AG20443 (cell line): Measurements from ENCODE around the gene TGFBRAP1.
A peak's percentile ranks its signal among the peaks of the same experiment; 100 is the strongest.
"Not testable (repeated sequence)": the region's sequence is repeated elsewhere in the genome, so short reads cannot be mapped to it uniquely, and the experiment has no call there.

Experiments
- DNase-seq: peaks from one replicate; pipeline ENCODE4 v3.0.0; 2012; ENCODE audit warnings: low spot score, mixed read lengths

Gene TGFBRAP1

DNA sequence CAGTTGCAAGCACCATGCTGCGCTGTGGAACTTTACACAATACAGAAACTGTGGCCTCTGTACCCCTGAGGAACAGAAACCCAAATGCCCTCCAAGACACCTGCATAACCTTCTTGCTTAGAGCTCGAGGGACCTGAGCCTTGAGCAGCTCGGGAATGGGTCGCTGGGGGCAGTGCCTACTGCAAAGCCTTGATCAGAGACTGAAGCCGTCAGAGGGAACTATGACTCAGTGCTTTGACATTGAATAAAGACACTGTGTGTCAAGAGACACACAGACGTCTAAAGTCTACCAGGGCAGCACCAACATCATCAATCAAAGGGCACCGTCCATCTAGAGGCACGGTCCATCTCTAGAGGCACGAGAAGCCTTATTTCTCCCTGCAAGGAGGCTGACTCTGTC is 57.4 kb downstream of the TGFBRAP1 start:
- DNase-seq: no peak

DNA sequence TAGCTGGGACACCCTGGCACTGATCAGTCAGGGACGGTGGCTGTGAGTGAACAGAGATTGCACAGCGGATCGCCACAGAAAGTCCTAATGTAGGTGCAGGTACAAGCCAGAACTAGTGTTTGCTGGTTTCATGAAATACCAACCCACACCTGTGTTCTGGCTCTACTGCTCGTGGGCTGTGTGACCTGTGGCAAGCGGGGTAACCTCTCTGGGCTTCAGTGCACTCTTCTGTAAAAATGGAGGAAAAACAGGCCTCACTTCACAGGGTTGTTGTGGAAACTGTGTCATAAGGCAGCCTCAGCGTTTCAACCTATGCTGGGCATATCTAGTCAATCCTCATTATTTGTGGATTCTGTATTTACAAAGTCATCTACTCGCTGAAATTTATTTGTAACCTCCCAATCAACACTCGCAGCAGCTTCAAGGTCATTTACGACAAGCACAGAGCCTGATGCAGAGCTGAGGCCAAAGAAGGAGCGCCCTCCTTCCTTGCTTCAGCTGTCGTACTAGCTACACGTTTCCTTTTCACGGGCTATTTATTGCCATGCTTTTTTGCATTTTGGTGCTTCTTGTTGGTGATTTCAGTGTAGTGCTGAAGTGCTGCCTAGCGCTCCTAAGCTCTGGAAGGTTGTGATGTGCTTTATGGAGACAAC is 58.0 kb downstream of the TGFBRAP1 start:
- no peak for DNase-seq

DNA sequence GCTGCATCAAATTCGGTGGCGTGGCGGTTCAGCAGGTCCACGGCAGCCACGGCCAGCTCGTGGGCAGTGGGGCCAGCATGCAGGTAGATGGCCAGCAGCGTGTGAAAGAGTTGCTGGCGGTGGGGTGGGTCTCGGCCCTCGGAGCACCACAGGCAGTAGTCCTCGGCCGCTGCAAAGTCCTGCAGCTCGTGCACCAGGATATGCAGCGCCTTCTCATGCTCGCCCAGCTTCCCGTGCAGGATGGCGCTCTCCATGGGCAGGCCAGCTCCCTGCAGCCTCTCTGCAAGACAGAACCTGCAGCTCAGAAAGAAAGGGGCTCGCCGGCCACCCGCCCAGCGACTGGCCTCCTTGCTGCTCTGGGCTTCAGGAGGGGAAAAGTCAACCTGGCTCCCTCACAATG is 60.1 kb downstream of the TGFBRAP1 start:
- DNase-seq: no peak

DNA sequence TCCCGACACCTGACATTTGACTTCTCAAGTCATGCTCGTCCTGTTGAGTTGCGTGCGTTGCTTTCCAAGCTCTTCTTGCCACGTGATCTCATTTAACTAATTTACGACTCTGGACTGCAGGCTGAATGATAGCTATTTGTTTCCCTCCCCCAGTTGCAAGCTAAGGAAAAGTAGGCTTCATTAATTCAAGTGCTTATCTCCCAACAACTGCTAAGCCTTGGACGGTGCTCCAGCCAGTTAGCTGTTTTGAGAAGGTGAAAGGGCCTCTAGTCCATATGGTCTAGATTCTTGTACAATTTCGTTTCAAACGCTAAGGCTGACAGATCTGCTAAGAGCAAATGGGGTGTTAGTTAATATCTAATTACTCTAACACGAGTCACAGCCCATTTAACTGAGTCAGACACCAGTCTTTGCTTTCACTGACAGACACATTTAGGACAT is 66.9 kb downstream of the TGFBRAP1 start:
- DNase-seq: no peak

DNA sequence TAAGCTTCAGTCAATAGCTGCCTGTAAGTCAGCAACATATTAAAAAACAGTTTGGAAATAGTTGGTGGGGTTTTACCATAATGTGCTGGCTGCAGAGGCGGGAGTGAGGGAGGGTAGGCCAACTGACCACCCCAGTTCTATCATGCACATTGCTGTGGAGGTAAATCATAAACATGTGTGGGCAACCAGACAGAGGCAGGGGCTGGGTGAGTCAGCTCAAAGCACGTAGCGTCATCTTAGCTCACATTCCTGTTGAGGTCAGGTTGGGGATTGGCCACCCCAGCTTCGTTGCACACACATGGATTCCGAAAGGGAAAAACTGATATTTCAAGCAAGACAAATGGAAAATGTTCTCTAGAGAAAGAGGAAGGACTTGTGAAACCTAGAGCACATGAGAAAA is 68.5 kb downstream of the TGFBRAP1 start:
- DNase-seq: peak; percentile 94

DNA sequence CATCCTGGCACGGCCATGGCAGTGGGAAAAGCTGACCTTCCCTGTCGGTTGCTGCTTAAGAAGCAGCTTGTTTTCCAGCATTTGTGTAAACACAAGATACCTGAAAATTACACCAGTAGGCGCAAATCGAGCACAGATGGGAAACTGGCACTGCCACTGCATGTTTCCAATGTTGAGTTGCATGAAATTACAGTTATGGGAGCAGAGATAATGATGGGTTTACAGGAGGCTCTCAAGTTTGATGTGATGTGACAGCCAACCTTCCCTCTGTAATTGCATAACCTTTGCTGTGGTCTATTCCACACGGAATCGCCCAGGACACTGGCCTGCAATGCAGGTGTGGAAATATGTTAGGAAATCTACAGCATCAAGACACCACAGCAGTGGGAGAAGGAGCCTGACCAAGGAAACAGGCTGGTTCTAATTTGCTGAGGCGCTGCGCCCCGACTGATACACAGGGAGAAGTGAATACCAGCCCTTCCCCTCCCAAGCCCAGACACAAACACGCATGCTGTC is 70.6 kb downstream of the TGFBRAP1 start:
- no peak for DNase-seq

DNA sequence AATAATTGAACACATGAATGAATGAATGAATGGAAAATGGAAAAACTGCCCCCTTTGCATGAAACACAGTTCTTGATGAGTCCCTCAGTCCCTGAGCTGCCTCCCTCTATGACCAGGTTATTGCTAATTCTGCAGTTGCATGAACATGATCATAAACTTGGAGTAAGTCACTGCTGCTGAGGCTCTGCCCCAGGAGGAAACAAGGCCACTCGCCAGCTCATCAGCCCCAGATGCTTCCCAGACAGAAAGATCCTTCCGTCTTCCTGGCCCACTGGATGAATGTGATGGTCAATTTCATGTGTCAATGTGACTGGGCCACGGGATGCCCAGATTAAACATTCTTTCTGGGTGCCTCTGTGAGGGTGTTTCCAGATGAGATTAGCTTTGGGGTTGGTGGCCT is 71.6 kb downstream of the TGFBRAP1 start:
- peak; percentile 50 for DNase-seq

DNA sequence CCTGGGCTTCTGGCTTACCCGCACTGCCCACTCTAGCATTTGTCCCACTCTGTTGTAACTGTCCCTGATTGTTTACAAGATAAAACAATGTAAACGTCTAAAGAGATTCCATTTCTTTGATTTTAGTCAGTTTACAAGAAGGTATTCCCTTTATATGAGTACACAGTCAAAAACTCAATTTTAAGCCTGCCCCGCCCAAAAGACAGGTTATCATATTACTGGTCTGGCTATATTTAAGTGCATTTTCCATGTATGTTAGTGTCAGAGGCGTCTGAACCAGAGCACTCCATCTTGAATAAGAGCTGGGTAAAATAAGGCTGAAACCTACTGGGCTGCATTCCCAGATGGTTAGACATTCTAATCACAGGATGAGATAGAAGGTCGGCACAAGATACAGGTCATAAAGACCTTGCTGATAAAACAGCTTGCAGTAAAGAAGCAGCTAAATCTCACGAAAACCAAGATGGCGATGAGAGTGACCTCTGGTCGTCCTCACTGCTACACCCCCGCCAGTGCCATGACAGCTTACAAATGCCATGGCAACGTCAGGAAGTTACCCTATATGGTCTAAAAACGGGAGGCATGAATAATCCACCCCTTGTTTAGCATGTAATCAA is 73.0 kb downstream of the TGFBRAP1 start:
- no peak for DNase-seq

DNA sequence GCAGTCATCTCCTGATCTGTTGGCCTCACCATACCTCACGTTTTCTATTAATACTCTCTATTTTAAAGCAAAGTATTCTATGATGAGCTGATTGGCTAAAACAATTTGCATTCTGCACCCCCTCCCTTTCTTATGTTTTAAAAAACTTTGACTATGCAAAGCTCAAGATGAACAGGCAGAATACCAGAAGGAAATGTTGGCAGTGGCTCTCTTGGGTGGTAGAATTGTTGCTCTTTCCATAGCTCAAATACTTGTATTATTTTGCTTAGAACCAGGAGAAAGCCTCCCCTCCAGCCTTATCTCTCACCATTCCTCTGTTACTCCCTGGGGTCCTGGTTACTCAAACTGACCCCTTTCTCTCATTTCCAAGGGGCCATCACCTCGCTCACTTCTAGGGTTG is 73.6 kb downstream of the TGFBRAP1 start:
- DNase-seq: no peak

DNA sequence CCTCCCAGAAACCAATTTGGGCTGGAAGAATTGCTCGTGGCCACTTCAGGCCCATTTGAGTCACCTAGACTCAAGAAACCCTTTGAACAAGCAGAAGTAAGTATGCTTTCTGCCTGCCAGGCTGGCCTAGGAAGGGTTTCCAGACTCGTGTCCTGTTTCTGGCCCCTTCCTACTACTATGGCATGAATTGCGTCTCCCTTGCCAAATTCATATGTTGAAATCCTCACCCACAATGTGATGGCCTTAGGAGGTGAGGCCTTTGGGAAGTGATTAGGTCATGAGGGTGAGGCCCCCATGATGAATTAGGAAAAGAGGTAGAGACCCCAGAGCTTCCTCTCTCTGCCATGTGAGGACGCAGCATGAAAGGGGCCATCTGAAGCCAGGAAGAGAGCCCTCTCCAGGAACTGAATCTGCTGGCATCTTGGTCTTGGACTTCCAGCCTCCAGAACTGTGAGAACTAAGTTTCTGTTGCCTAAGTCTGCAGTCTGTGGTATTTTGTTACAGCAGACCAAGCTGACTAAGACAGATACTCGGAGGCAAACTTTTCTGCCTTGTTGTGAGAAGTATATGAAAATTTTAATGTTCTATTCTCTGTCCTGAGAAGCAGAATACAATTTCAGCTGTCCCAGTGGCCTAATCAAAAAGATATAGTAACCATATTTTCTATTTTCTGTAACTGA is 74.9 kb downstream of the TGFBRAP1 start:
- no peak for DNase-seq

DNA sequence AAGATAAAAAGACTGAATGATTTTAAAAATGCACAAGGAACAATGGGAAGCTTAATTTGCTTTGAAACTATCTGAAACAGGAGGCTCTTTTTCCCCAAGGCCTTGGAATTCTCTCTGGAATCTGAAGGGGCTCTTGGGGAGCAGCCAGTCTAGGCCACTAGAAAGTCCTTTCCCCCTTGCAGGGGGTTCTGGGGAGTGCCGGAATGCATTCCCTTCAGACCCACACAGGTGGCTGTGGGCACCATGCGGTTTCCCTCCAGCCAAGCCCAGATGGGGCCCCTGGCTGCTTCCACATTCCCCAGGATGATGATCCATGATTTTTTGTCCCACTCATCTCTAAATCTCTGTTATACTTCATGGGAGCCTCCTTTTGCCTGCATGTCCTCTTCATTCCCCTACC is 77.3 kb downstream of the TGFBRAP1 start:
- no peak for DNase-seq

DNA sequence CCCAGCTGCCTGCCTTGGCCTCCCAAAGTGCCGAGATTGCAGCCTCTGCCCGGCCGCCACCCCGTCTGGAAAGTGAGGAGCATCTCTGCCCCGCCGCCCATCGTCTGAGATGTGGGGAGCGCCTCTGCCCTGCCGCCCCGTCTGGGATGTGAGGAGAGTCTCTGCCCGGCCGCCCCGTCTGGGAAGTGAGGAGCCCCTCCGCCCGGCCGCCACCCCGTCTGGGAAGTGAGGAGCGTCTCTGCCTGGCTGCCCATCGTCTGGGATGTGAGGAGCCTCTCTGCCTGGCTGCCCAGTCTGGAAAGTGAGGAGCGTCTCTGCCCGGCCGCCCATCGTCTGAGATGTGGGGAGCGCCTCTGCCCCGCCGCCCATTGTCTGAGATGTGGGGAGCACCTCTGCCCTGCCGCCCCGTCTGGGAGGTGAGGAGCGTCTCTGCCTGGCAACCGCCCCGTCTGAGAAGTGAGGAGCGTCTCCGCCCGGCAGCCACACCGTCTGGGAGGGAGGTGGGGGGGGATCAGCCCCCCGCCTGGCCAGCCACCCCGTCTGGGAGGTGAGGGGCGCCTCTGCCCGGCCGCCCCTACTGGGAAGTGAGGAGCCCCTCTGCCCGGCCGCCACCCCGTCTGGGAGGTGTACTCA is 78.4 kb downstream of the TGFBRAP1 start:
- DNase-seq: not testable (repeated sequence)

DNA sequence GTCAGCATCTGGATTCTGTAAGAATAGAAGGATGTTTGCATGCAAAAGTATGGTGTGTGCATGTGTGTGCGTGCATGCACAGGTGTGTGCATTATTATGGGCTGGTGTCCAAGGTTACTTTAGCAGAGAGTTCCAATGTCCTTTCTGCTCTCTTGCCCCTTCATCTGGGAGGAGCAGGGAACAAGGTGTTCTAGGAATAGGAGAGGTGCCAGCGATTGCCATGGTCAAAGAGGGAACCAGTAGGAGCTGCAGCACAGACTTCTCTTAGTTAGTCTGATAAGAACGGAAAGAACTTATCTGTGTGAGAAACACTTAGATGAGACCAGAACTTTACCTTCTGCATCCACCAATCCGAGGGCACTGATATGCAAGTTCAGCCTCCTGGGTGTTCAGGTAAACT is 79.6 kb downstream of the TGFBRAP1 start:
- DNase-seq: no peak

DNA sequence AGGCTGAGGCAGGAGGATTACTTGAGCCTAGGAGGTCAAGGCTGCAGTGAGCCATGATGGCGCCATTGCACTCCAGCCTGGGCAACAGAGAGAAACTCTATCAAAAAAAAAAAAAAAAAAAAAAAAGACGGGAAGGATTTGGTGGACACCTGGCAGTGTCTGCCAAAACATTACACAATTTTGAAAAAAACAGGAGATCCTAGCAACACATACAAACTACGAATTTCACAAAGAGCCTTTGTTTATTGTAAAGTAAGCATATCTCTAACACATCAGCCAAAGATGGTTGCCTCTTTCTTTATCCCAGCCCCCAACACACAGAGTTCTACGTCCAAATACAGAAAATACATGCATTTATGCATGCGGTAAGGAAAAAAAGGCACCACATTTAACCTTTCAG is 80.4 kb downstream of the TGFBRAP1 start:
- no peak for DNase-seq

DNA sequence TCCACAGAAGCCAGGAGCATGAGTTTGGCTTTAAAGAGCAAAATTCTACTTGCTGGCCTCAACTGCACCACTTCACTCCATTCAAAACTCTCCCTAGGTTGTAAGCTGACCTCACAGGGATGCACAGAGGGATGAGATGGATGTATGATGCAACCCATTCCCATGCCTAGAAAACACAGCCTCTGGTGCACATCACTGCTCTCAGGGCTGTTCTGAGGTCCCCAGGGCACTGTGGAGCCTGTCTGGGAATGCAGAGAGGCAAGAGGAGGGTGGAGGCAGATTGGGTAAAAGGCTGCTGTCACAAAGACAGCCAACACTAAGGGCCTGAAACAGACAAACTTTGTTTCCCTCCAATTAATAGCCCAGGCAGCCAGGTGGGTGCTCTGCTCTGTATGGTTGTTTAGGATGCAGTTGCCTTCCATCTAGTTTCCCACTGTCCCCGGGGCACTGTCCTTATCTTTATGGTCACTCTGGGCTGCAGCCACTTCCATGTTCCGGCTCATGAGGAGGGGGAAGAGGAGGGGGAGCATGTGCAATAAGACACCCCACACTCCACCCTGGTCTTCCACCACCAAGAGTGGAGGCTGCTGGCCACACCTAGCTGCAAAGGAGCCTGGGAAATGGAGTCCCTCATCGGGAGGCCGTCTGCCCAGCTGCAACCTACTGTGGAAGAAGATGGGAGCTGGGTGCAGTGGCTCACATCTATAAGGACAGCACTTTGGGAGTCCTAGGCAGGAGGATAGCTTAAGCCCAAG is 81.0 kb downstream of the TGFBRAP1 start:
- no peak for DNase-seq

DNA sequence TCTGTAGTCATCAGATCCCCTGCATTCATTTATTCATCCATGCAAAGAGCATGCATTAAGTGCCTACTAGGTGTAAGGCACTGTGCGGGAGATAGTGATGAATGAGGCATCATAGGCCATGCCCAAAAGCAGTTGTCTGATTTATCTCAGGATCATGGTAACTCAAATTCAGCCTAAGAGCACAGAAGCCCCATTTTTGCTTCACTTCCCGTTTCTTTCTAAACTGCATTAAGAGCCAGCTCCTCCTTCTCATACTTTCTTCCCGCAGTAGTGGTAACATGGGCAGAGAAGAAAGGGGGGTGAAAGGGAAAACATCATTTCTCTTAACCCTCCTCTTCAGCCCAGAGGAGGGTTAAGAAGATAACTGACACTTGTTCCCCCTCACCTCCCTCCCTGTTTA is 85.1 kb downstream of the TGFBRAP1 start:
- no peak for DNase-seq

DNA sequence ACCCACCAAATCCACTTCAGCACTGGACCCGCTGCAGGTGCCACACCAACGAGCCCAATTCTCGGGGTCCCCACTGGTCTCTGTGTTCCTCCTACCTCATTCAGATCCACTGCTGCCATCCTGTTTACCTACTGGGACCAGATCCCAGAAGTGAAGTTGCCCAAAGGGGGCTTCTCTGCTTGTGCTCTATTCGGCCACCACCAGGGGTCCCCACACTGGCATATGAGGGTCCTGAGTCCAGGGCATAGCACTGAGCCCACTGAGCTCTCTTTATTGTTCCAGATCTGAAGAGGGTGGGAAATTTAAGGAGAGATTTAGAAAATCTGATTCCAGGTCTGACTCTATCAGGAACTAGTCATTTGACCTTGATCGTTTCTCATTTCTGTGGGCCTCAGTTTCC is 85.6 kb downstream of the TGFBRAP1 start:
- no peak for DNase-seq

DNA sequence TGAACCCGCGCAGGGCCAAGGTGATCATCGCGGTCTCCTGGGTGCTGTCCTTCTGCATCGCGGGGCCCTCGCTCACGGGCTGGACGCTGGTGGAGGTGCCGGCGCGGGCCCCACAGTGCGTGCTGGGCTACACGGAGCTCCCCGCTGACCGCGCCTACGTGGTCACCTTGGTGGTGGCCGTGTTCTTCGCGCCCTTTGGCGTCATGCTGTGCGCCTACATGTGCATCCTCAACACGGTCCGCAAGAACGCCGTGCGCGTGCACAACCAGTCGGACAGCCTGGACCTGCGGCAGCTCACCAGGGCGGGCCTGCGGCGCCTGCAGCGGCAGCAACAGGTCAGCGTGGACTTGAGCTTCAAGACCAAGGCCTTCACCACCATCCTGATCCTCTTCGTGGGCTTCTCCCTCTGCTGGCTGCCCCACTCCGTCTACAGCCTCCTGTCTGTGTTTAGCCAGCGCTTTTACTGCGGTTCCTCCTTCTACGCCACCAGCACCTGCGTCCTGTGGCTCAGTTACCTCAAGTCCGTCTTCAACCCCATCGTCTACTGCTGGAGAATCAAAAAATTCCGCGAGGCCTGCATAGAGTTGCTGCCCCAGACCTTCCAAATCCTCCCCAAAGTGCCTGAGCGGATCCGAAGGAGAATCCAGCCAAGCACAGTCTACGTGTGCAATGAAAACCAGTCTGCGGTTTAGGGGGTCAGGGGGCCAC is 87.1 kb downstream of the TGFBRAP1 start:
- DNase-seq: no peak

DNA sequence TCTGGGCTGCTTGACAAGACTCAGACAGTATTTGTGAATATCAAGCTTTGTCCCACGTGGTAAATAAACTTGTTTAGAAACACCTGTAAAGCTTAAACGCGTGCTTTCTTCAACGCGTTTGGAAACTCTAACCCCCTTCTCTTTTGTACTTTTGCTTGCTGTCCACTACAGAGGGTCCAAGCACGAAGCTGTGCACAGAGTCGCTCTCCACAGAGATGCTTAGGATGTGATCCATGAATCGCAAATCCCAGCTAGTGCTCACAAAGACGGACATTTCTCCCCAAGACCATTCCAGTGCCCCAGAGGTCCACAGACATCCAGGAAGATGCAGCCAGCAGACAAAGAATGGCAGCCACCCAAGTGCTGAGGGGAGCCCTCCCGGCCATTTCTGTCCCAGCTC is 88.1 kb downstream of the TGFBRAP1 start, which contains the start of gene GPR45:
TSS of gene GPR45 (plus strand) at position 301 of the 400 bp plus-strand sequence. CDS start 116 bp downstream, outside the sequence.
- DNase-seq: no peak

DNA sequence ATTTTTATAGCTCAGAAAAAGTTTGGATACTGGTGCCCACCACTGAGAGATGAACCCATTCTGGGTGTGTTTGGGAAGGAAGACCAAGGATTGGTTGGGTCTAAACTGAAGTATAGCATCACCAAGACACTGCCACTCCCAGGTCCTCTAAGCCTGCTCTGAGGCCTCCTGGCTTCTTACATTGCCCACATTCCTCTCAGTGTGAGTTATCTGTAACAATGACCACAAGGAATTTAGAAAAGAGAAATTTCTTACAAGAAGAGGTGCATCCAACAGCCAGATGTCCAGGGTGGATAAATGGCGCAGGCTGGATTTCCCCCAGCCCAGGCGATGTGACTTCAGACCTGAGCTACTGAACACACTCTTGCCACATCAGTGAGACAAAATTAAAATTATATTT is 89.6 kb downstream of the TGFBRAP1 start:
- DNase-seq: peak; percentile 91

DNA sequence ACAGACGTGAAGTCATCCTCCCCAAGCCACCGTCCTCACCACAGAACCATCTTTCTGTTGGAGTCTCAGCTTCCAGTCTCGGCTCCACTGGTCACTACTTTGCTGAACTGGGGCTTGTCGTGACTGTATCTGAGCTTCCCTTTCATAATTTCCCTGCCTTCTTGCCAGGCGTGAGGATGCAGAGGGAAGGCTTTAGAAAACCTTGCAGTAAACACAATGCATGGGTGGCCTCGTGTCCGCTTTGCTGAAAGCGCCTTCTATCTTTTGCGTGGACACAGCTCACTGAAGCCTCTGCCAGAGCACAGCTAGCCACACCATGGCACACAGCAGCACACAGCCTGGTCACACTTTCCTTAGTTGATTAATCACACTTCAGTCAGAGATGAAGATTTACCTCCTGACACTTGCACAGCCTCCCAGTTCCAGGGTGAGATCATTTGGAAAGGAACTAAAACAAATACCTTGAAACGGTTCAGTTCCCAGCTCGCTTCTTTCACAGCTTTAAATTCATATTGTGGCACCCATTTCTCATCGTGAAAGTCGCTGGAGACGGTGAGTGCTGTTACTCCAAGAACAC is 90.8 kb downstream of the TGFBRAP1 start:
- no peak for DNase-seq
